Cerebellar cortex (tissue), 1 donor: Measurements from ENCODE around the gene OR56B4.

Experiments
- DNase-seq: peaks from one replicate; pipeline ENCODE4 v3.0.0-alpha.2; 2015; ENCODE audit warnings: low spot score

The OR56B4 gene

GRCh38 chr11:6151117-6151516, 43.6 kb downstream of the OR56B4 start:
- DNase-seq = no peak

- no peak for DNase-seq
Observed at GRCh38 chr11:6152126-6152525, 44.6 kb downstream of the OR56B4 start.

GRCh38 chr11:6156628-6157359, 49.3 kb downstream of the OR56B4 start:
- no peak for DNase-seq
